ENCODE results near the gene IL1RAP. TPM values are rescaled to one million over a fixed set of nuclear protein-coding genes. Genes with fewer than 3 reads are reported as not detected.
"Not testable (repeated sequence)": the region's sequence is repeated elsewhere in the genome, so short reads cannot be mapped to it uniquely, and the experiment has no call there.

Gene IL1RAP
- polyA plus RNA-seq, 3 donors = 12.8 to 19.3 (median 15.0) TPM

GRCh38 chr3:190644035-190644434 lies 130.2 kb downstream of the IL1RAP start:
- DNase-seq = no peak

GRCh38 chr3:190644766-190645165 lies 130.9 kb downstream of the IL1RAP start:
- DNase-seq = no peak

- DNase-seq = no peak
These were observed 132.1 kb downstream of the IL1RAP start for GRCh38 chr3:190645932-190646460.

- no peak for DNase-seq
These were observed 133.1 kb downstream of the IL1RAP start for GRCh38 chr3:190646996-190647395.

GRCh38 chr3:190655933-190656332 lies 142.0 kb downstream of the IL1RAP start:
- no peak for DNase-seq

- no peak for DNase-seq
These were observed 144.2 kb downstream of the IL1RAP start for GRCh38 chr3:190658106-190658505.

GRCh38 chr3:190666821-190667220 lies 152.9 kb downstream of the IL1RAP start:
- DNase-seq = no peak

- DNase-seq = no peak
These were observed 157.8 kb downstream of the IL1RAP start for GRCh38 chr3:190671658-190672057.

- DNase-seq = no peak
These were observed 159.3 kb downstream of the IL1RAP start for GRCh38 chr3:190673148-190673547.

GRCh38 chr3:190676481-190676880 lies 162.6 kb downstream of the IL1RAP start:
- no peak for DNase-seq

GRCh38 chr3:190677001-190677400 lies 163.1 kb downstream of the IL1RAP start:
- DNase-seq = no peak

GRCh38 chr3:190677868-190678267 lies 164.0 kb downstream of the IL1RAP start:
- not testable (repeated sequence) for DNase-seq

GRCh38 chr3:190680691-190681090 lies 166.8 kb downstream of the IL1RAP start:
- DNase-seq = no peak

GRCh38 chr3:190684776-190685175 lies 170.9 kb downstream of the IL1RAP start:
- DNase-seq = no peak

GRCh38 chr3:190686011-190686410 lies 172.1 kb downstream of the IL1RAP start:
- no peak for DNase-seq

GRCh38 chr3:190690246-190690645 lies 176.4 kb downstream of the IL1RAP start:
- DNase-seq = no peak

GRCh38 chr3:190692256-190692655 lies 178.4 kb downstream of the IL1RAP start:
- DNase-seq = no peak

GRCh38 chr3:190694335-190695001 lies 180.6 kb downstream of the IL1RAP start:
- DNase-seq = no peak

- DNase-seq = no peak
These were observed 181.3 kb downstream of the IL1RAP start for GRCh38 chr3:190695225-190695624.

- no peak for DNase-seq
These were observed 182.1 kb downstream of the IL1RAP start for GRCh38 chr3:190695994-190696393.

- DNase-seq = no peak
These were observed 183.1 kb downstream of the IL1RAP start for GRCh38 chr3:190696777-190697501.

GRCh38 chr3:190697502-190697830 lies 183.6 kb downstream of the IL1RAP start:
- DNase-seq = no peak

- no peak for DNase-seq
These were observed 184.0 kb downstream of the IL1RAP start for GRCh38 chr3:190697901-190698300.

GRCh38 chr3:190699776-190700175 lies 185.9 kb downstream of the IL1RAP start:
- DNase-seq = no peak
